ENCODE data around the gene BAZ1A. TPM values are rescaled to one million over a fixed set of nuclear protein-coding genes. Genes with fewer than 3 reads are reported as not detected.

BAZ1A gene
- polyA plus RNA-seq, 3 donors: 26.1 to 30.4 (median 27.2) TPM

Other genes with a start within 250 kb of the BAZ1A start
- gene SNX6, start 245.2 kb downstream of the BAZ1A start, polyA plus RNA-seq (ENCODE audit: insufficient read length in 3 of 3): 100 to 1,000 TPM; 134 to 147 (median 141) TPM
- 10 to 100 TPM; 74.3 to 79.9 (median 78.2) TPM for gene CFL2, start 160.8 kb downstream of the BAZ1A start, polyA plus RNA-seq (ENCODE audit: insufficient read length in 3 of 3)
- 10 to 100 TPM; 70.1 to 72.5 (median 72.2) TPM for gene SRP54, start 107.6 kb upstream of the BAZ1A start, polyA plus RNA-seq (ENCODE audit: insufficient read length in 3 of 3)
- gene FAM177A1, start 170.9 kb upstream of the BAZ1A start, polyA plus RNA-seq (ENCODE audit: insufficient read length in 3 of 3): 10 to 100 TPM; 59.7 to 63.2 (median 61.1) TPM
- 10 to 100 TPM; 47.6 to 51.8 (median 50.2) TPM for gene PPP2R3C, start 246.6 kb upstream of the BAZ1A start, polyA plus RNA-seq (ENCODE audit: insufficient read length in 3 of 3)
- gene PRORP, start 247.2 kb upstream of the BAZ1A start, polyA plus RNA-seq (ENCODE audit: insufficient read length in 3 of 3): 10 to 100 TPM; 30.9 to 33.6 (median 33.3) TPM

All from right renal cortex interstitium (tissue), 3 donors.